Left ventricle myocardium superior (tissue), 1 donor: ENCODE measurements around the gene ZNF628. TPM values are rescaled to one million over a fixed set of nuclear protein-coding genes. Genes with fewer than 3 reads are reported as not detected.
A peak's percentile ranks its signal among the peaks of the same experiment; 100 is the strongest.
"Not testable (repeated sequence)": the region's sequence is repeated elsewhere in the genome, so short reads cannot be mapped to it uniquely, and the experiment has no call there.

Experiments
- ATAC-seq: fragments of 200-7000 bp; cut with Tn5 transposase; one replicate; pipeline ENCODE4 v1.9.1; 2020; ENCODE audit warnings: mild to moderate bottlenecking, moderate library complexity
- DNase-seq: peaks from one replicate; pipeline ENCODE4 v3.0.0-alpha.2; 2020
- intact Hi-C: fragments of 100-400 bp; cut with micrococcal nuclease; formaldehyde crosslinking; loops from one replicate; pipeline ENCODE4 v1.11.0; 2022
- total RNA-seq: library from RNA; stranded (reverse); fragmentation: NEBNext Ultra II Directional; extraction: Animal tissue kit (Norgen Biotek cat#: 25700); gene quantifications from one replicate; pipeline ENCODE4 v1.2.1, GENCODE V29; 2021
- donor health status: DM: no; HTN: yes; CAD: no; lungs with severe emphysema.

The ZNF628 gene
- total RNA-seq, 1 donor from 2014 or later, result 6.4 TPM

DNA sequence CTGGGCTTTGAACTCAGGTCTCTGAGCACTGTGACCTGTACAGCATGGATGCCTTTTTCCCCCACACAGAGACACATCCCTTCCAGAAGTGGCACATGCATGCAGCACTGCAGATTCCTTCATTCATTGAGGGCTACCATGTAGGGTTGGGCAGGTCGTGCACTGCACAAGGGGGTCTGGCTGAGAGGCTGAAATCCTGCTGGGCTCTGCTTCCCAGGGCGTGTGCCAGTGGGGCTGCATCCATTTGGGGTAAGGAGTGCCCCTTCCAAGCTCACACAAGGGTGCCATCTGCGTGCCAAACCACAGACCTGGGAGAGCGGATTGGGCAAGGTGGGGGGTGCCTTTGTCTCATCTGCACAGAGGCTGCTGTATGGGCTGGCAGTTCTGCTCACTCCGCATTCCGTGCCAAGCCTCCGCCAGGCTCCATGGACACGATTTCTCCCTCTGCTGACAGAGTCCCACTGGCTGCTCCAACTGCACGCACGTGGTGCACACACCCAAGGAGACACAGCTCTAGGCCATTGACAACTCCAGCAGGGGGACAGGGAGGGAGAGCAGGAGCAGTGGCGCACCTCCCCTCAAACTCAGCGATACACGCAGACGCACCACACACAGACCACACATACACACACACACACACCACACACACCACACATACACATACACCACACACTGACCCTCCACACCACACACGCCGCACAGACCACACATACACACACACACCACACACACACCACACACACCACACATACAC, 28.8 kb upstream of the ZNF628 start:
- intact Hi-C loops, result no loop called here
- DNase-seq (no peak), ATAC-seq (peak; percentile 53)

DNA sequence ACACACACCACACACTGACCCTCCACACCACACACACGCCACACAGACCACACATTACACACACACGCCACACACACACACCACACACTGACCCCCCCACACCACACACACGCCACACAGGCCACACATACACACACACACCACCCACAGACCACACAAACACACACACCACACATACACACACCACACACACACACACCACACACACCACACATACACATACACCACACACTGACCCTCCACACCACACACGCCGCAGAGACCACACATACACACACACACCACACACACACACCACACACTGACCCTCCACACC, 28.3 kb upstream of the ZNF628 start:
- intact Hi-C loops, ATAC-seq, DNase-seq: not testable (repeated sequence)

GRCh38 chr19:55449469-55449868, 26.9 kb upstream of the ZNF628 start:
- no peak for ATAC-seq
- intact Hi-C loops, result no loop called here
- no peak for DNase-seq

- no peak for DNase-seq
- intact Hi-C loops, result no loop called here
- no peak for ATAC-seq
Observed at GRCh38 chr19:55451163-55451964, 25.1 kb upstream of the ZNF628 start.

DNA sequence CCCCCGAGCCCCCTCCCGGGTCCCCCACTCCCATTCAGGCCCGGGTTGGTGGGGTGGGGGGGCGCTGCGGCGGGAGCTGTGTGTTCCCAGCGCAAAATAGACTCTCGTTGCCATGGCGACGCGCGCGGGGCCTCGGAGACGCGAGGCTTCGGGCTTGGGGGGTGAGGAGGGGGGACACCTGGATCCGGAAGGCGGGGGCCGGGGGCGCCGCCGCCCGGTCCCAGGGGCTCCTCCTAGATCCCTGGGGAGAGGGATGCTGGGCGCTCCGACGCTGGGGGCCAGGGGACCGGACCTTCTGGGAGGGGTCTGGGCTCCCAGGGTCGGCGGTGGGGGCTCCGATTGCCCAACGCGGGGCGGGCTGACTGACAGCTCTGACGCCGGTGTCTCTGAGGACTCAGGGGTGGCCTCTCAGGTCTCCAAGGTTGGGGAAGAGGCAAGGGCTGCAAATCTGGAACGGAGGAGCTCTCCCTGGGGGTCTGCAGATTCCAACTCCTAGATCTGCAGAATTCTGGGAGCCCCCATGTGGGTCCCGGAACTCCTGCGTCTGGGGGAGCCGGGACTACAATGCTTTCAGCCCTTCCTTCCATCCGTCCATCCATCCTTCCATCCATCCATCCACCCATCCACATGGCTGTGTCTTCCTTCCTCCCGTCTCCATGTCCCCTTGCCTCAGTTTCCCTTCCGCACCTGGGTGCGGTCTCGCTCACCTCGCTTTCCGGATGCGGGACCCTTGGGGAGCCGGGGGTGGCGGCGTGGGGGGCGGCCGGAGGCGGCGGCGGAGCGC, 24.3 kb upstream of the ZNF628 start:
- DNase-seq (no peak), ATAC-seq (no peak)
- intact Hi-C loops, result no loop called here

DNA sequence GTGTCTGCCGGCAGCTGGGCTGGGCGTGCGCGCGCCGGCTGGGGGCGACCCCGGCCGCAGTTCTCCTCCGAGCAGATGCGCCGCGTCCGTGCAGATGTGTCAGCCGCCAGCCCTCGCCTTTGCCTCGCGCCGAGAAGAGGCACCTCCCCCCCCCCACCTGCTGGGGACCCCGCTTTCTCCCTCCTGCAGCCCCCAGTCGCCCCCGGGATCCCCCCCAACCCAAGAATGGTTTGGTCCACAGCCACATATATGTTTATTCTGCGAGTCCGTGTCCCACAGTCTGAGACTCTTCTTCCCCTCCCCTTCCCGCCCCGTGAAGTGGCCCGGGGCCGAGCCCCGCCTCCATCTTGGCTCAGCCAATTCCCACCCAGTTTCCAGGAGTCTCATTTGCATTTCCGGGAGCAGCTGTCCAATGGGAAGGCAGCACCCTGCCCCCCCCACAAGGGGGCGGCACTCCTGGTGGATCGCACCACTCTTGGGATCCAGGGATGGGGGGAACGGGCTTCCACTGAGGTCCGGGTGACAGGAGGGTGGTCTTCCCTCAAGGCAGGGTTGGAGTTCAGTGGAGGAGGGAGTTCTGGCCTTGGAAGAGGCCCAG, 23.6 kb upstream of the ZNF628 start:
- intact Hi-C loops, result no loop called here
- peak; percentile 76 for DNase-seq
- peak; percentile 74 for ATAC-seq

GRCh38 chr19:55453511-55454260, 22.7 kb upstream of the ZNF628 start:
- intact Hi-C loops, result no loop called here
- no peak for ATAC-seq
- no peak for DNase-seq

- intact Hi-C loops, result no loop called here
- ATAC-seq (peak; percentile 7), DNase-seq (no peak)
Observed at GRCh38 chr19:55454787-55455243, 21.6 kb upstream of the ZNF628 start.

GRCh38 chr19:55455576-55456235, 20.7 kb upstream of the ZNF628 start:
- intact Hi-C loops, result no loop called here
- ATAC-seq (no peak), DNase-seq (no peak)

DNA sequence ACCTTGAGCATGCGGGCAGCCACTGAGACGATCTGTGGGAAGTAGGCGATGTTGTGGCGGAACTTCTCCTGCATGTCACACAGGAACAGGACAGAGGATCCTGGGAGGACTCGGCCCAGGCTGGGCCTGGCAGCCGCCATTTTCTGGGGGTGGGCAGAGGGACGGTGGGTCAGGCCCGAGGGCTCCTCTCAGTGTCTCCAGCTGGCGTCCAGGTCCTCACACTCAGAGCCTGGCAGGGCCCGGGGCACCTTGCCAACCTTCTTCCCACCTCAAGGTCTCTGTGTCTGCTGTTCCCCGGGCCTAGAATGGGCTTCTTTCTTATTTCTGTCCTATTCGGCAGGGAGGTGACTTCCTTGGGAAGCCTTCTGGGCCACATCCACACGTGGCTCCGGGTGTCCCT, 20.1 kb upstream of the ZNF628 start:
- ATAC-seq, result no peak
- DNase-seq, result no peak
- intact Hi-C loops, result no loop called here

DNA sequence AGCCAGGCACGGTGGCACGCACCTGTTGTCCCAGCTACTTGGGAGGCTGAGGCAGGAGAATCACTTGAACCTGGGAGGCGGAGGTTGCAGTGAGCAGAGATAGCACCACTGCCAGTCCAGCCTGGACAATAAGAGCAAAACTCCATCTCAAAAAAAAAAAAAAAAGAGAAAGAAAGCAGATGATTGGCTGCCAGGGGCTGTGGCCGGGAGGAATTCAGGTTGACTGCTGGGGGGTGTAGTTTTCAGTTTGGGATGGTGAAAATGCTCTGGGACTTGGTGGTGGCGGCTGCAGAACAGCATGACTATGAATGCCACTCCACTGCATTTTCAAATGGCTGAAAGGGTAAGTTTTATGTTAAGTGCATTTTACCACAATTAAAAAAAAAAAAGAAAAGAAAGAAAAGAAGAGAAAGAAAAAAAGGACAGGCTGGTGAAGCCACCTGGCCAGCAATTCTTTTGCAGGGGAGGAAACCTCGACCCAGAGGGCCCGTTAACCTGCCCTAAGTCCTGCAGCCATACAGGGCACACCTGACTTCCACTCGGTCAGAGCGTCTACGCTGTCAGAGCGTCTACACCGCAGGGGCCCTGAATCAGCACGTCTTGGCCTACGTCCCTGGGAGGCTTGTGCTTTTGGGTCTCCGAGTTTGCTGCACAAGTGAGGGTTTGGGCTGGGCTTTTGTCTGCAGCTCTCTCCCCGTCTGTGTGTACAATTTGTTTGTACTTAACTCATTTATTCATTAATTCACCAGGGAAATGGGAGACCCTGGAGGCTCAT, 18.5 kb upstream of the ZNF628 start:
- intact Hi-C loops, result no loop called here

GRCh38 chr19:55459551-55459949, 16.9 kb upstream of the ZNF628 start:
- intact Hi-C loops, result no loop called here
- DNase-seq, result no peak
- no peak for ATAC-seq

More for the DNA sequence above, 18.5 kb upstream of the ZNF628 start:
- no peak for DNase-seq
- no peak for ATAC-seq

DNA sequence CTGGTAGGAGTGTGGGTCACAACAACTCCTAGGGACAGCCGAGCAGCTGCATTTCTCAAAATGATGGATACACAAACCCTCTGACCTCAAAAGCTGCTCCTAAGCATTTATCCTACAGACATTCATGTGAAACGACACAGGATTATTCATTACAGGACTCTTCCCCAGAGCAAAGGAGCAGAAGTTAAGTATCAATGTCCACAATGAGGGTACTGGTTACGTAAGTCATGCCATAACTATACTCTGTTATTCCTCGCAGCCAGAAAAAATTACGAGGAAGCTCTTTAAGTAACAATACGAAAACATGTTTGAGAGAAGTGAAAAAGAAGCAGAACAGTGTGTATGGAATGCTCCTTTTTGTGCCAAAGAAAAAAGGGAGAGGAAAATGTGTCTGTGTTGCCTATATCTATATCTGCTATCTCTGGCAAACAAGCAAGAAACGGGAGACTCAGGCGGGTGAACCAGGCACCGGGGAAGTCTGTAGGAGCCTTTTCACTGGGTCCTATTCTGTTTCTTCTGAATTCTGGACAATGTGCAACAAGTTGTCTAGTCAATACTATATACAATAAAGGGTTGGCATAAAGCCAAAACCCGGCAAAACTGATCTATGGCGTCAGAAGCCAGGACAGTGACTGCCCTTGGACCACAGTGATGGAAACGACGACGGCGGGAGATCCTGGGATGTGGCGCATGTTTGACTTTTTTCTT, 16.3 kb upstream of the ZNF628 start:
- DNase-seq, result no peak
- intact Hi-C loops, result no loop called here
- no peak for ATAC-seq

DNA sequence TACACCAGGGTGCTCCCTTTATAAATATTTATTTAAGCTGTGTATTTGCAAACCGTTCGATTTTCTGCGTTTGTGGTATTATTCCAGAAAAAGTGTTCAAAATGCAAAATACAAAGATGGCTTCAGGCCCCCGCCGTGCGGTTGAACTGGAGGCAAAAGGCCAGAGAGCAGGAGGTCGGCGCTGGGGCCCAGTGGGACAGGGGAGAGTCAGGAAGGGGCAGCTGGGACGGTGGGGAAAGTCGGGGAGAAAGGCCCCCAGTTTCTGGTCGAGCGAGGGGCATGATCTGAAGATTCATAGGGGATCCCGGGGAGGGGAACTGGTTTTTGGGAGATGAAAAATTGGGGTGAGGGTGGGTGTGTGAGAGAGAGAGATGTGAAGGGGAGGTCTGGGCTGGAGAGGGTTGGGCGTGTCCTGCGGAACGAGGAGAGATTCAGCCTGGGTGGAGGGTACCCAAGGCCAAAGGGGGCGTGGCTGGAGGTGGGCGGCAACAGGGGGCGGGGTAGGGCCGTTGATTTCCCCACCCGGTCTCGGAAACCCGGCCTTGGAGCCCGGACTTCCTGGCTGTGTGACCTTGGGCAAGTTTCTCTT, 15.7 kb upstream of the ZNF628 start:
- ATAC-seq, result peak; percentile 74
- peak; percentile 88 for DNase-seq
- intact Hi-C loops, result no loop called here

GRCh38 chr19:55461259-55461973, 15.0 kb upstream of the ZNF628 start, which contains the start of gene ISOC2:
ISOC2 (minus strand) TSS chr19:55461642; CDS start chr19:55456486, 5,156 bp downstream.
- intact Hi-C loops, result no loop called here
- peak; percentile 100 for DNase-seq
- peak; percentile 94 for ATAC-seq
